ENCODE measurements around the gene RGS9.
A peak's percentile ranks its signal among the peaks of the same experiment; 100 is the strongest.

The RGS9 gene

GRCh38 chr17:65222214-65222738 is 85.1 kb downstream of the RGS9 start:
- DNase-seq, result no peak

- no peak for DNase-seq
Measured at GRCh38 chr17:65225061-65225460, 87.9 kb downstream of the RGS9 start.

- no peak for DNase-seq
Measured at GRCh38 chr17:65226227-65226626, 89.1 kb downstream of the RGS9 start.

GRCh38 chr17:65227637-65228036 is 90.5 kb downstream of the RGS9 start:
- no peak for DNase-seq

- DNase-seq, result no peak
Measured at GRCh38 chr17:65228287-65228686, 91.1 kb downstream of the RGS9 start.

GRCh38 chr17:65228734-65229620 is 91.8 kb downstream of the RGS9 start:
- DNase-seq, result peak in 1 of 2 donors; percentile 88

GRCh38 chr17:65229621-65229995 is 92.4 kb downstream of the RGS9 start:
- no peak for DNase-seq

GRCh38 chr17:65230040-65230439 is 92.9 kb downstream of the RGS9 start:
- DNase-seq, result no peak

- DNase-seq, result no peak
Measured at GRCh38 chr17:65231086-65231485, 93.9 kb downstream of the RGS9 start.

- peak in 1 of 2 donors; percentile 21 for DNase-seq
Measured at GRCh38 chr17:65231662-65232335, 94.6 kb downstream of the RGS9 start.

- DNase-seq, result no peak
Measured at GRCh38 chr17:65235284-65235683, 98.1 kb downstream of the RGS9 start.

- DNase-seq, result no peak
Measured at GRCh38 chr17:65236321-65236720, 99.2 kb downstream of the RGS9 start.

GRCh38 chr17:65243838-65244625 is 106.9 kb downstream of the RGS9 start:
- DNase-seq, result no peak

GRCh38 chr17:65246252-65246651 is 109.1 kb downstream of the RGS9 start:
- DNase-seq, result no peak

GRCh38 chr17:65249774-65250173 is 112.6 kb downstream of the RGS9 start:
- no peak for DNase-seq

- DNase-seq, result no peak
Measured at GRCh38 chr17:65254166-65254565, 117.0 kb downstream of the RGS9 start.

GRCh38 chr17:65259281-65259680 is 122.1 kb downstream of the RGS9 start:
- DNase-seq, result no peak

- no peak for DNase-seq
Measured at GRCh38 chr17:65259696-65260485, 122.7 kb downstream of the RGS9 start.

GRCh38 chr17:65260626-65261025 is 123.5 kb downstream of the RGS9 start:
- DNase-seq, result no peak

- DNase-seq, result no peak
Measured at GRCh38 chr17:65261152-65261551, 124.0 kb downstream of the RGS9 start.

GRCh38 chr17:65261682-65262636 is 124.8 kb downstream of the RGS9 start:
- DNase-seq, result no peak

Measured in bone marrow (tissue), 2 donors.